Measurements from ENCODE around the gene ZNF668. TPM values are rescaled to one million over a fixed set of nuclear protein-coding genes. Genes with fewer than 3 reads are reported as not detected.

Gene ZNF668
- total RNA-seq, 1 experiment from 2014 or later: 16.8 TPM

DNA sequence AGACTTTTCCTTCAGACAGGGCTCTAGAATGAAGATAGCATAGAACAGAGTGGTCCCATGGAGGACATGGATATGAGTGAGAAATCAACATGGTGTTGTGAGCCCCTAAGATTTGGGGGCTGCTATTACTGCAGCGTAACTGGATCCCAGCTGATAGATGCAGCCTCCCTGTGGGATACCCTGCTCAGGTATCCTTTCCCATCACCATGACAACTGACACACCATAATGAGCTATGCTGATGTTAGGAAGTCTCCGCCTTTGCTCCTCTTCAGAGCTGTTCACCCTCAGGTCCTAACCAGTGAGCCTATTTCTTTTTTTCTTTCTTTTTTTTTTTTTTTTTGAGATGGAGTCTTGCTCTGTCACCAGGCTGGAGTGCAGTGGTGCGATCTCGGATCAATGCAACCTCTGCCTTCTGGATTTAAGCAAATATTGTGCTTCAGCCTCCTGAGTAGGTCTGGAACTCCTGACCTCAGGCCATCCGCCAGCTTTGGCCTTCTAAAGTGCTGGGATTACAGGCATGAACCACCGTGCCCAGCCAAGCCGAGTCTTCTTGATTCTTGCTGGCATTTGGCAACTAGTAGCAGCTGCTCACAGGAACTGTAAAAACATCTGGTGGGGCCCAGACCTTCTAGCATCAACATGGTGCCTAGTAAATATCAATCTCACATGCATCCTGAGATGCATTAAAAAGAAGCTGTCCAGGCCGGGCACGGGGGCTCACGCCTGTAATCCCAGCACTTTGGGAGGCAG, 23.6 kb downstream of the ZNF668 start (continued):
- TF ChIP-seq CTCF (IDR thresholded peaks at IDR 0.05 in 2 of 3, conservative IDR thresholded peaks at IDR 0.05 in 1 of 3; ENCODE audit: borderline replicate concordance in 1 of 3, insufficient read depth in 1 of 3, low read depth in 2 of 3, low read length in 2 of 3) (no peak), CEBPB (IDR thresholded peaks at IDR 0.05; ENCODE audit: low read depth) (no peak), JUND (IDR thresholded peaks at IDR 0.05) (no peak), POLR2A (IDR thresholded peaks at IDR 0.05; ENCODE audit: borderline replicate concordance, extremely low read depth, insufficient read depth, insufficient read length) (no peak), CBX3 (IDR thresholded peaks at IDR 0.05; ENCODE audit: low read depth) (no peak), RAD21 (IDR thresholded peaks at IDR 0.05; ENCODE audit: low read depth) (no peak), EGR1 (IDR thresholded peaks at IDR 0.05; ENCODE audit: low read depth) (no peak), TCF7L2 (IDR thresholded peaks at IDR 0.05; ENCODE audit: borderline replicate concordance, extremely low read depth, insufficient read depth, insufficient read length) (no peak)

- Histone ChIP-seq H3K4me2 (ENCODE audit: low read length) (no peak overlapping the region), H2AFZ (ENCODE audit: low read depth, low read length, poor library complexity, severe bottlenecking) (no peak overlapping the region), H3K9ac (ENCODE audit: low read length) (no peak overlapping the region), H3K9me2 (ENCODE audit: insufficient read depth) (no peaks in the 10 kb centered on the region), H4K20me1 (ENCODE audit: insufficient read depth) (no peaks in the 10 kb centered on the region), H3K27me3 (ENCODE audit: insufficient read depth, low read length) (no peaks in the 10 kb centered on the region), H3K36me3 (ENCODE audit: control insufficient read depth in 1 of 2, insufficient read depth in 2 of 2, low read length in 2 of 2) (no peaks in the 10 kb centered on the region; a peak in 1 of 4 replicates), H3K9me3 (ENCODE audit: control insufficient read depth in 1 of 2, insufficient read depth in 1 of 2, low read depth in 1 of 2, low read length in 2 of 2) (no peaks in the 10 kb centered on the region), H3K4me1 (ENCODE audit: control insufficient read depth in 1 of 2, insufficient read depth in 2 of 2, low read length in 2 of 2) (peaks cover 0 to 7% of the 10 kb centered on the region in 2 experiments; a peak in 1 of 4 replicates), H3K27ac (ENCODE audit: low read depth, low read length) (no peak overlapping the region), H3K4me3 (replicated peaks in 1 of 2; ENCODE audit: low read depth in 1 of 2, low read length in 2 of 2) (no peak overlapping the region), H3K79me2 (ENCODE audit: insufficient read depth, low read length) (no peaks in the 10 kb centered on the region)
- DNase-seq (ENCODE audit: low read depth, low spot score): no peak
- ChIA-PET CTCF (no interaction called here), RAD21 (ENCODE audit: low non-redundant PET in 1 of 2, low total read pairs in 2 of 2, uncharacterized antibody in 2 of 2, unreplicated experiment in 2 of 2) (no interaction called here), POLR2A (no interaction called here)
- intact Hi-C loops (cut with micrococcal nuclease): no loop called here
- no peak for ATAC-seq
- TF ChIP-seq YY1 (IDR thresholded peaks at IDR 0.05; ENCODE audit: extremely low read depth, insufficient replicate concordance, low read depth, low read length): no peak
- BruUV-seq (replicated peaks): no TSS peak
Measured at GRCh38 chr16:31043898-31044481, 30.1 kb downstream of the ZNF668 start.
